Ishikawa (cell line): ENCODE data around the gene EYA2.

ENCODE experiments used
- CEBPB ChIP-seq: IDR thresholded peaks from 2 replicates; pipeline ENCODE4 v1.6.1; 2012
- CREB1 ChIP-seq: IDR thresholded peaks from 2 replicates; pipeline ENCODE4 v1.6.1; 2012; ENCODE audit warnings: low read depth
- EGR1 ChIP-seq: IDR thresholded peaks from 2 replicates; pipeline ENCODE4 v1.6.1; 2012
- EP300 ChIP-seq: IDR thresholded peaks from 2 replicates; pipeline ENCODE4 v1.6.1; 2012; ENCODE audit warnings: borderline replicate concordance
- FOXM1 ChIP-seq: IDR thresholded peaks from 2 replicates; pipeline ENCODE4 v1.6.1; 2012; ENCODE audit warnings: low read depth, borderline replicate concordance
- MAX ChIP-seq: IDR thresholded peaks from 2 replicates; pipeline ENCODE4 v1.6.1; 2012
- NFIC ChIP-seq: IDR thresholded peaks from 2 replicates; pipeline ENCODE4 v1.6.1; 2012
- RAD21 ChIP-seq: IDR thresholded peaks from 2 replicates; pipeline ENCODE4 v1.6.1; 2012; ENCODE audit warnings: low read depth
- REST ChIP-seq: IDR thresholded peaks from 2 replicates; pipeline ENCODE4 v1.6.1; 2012; ENCODE audit warnings: low read depth, mild to moderate bottlenecking
- TAF1 ChIP-seq: IDR thresholded peaks from 2 replicates; pipeline ENCODE4 v1.6.1; 2012; ENCODE audit warnings: low read depth, mild to moderate bottlenecking
- TCF12 ChIP-seq: IDR thresholded peaks from 2 replicates; pipeline ENCODE4 v1.6.1; 2012; ENCODE audit warnings: low read depth
- TEAD4 ChIP-seq: IDR thresholded peaks from 2 replicates; pipeline ENCODE4 v1.6.1; 2012
- USF1 ChIP-seq: IDR thresholded peaks from 2 replicates; pipeline ENCODE4 v1.6.1; 2012
- YY1 ChIP-seq: IDR thresholded peaks from 2 replicates; pipeline ENCODE4 v1.6.1; 2012; ENCODE audit warnings: low read depth
- ZBTB7A ChIP-seq: IDR thresholded peaks from 2 replicates; pipeline ENCODE4 v1.6.1; 2012; ENCODE audit warnings: low read depth

EYA2 gene

GRCh38 chr20:46894971-46895905 is 595 bp downstream of the EYA2 start:
- no peak for TF ChIP-seq MAX
- no peak for TF ChIP-seq EGR1
- TF ChIP-seq FOXM1, result no peak
- TF ChIP-seq RAD21, result no peak
- TF ChIP-seq CREB1, result no peak
- TF ChIP-seq REST, result no peak
- no peak for TF ChIP-seq NFIC
- TF ChIP-seq TEAD4, result no peak
- no peak for TF ChIP-seq TCF12
- TF ChIP-seq ZBTB7A, result no peak
- TF ChIP-seq YY1, result no peak
- TF ChIP-seq TAF1, result no peak
- no peak for TF ChIP-seq EP300
- TF ChIP-seq USF1, result no peak
- no peak for TF ChIP-seq CEBPB

GRCh38 chr20:46895906-46896242 is 1.2 kb downstream of the EYA2 start:
- TF ChIP-seq RAD21 (no peak), YY1 (no peak), TCF12 (no peak), REST (no peak), TEAD4 (no peak), ZBTB7A (no peak), USF1 (no peak), TAF1 (no peak), MAX (no peak), EGR1 (no peak), NFIC (no peak), CREB1 (no peak), EP300 (no peak), CEBPB (no peak), FOXM1 (no peak)

GRCh38 chr20:46897328-46897880 is 2.8 kb downstream of the EYA2 start:
- TF ChIP-seq EP300 (no peak), RAD21 (no peak), EGR1 (no peak), CEBPB (no peak), TCF12 (no peak), ZBTB7A (no peak), TAF1 (no peak)

GRCh38 chr20:46898423-46898822 is 3.8 kb downstream of the EYA2 start:
- TF ChIP-seq ZBTB7A, result no peak
- no peak for TF ChIP-seq TAF1
- no peak for TF ChIP-seq FOXM1
- TF ChIP-seq NFIC, result no peak
- TF ChIP-seq CEBPB, result no peak
- TF ChIP-seq YY1, result no peak
- TF ChIP-seq MAX, result no peak
- no peak for TF ChIP-seq EGR1

- TF ChIP-seq USF1 (no peak), RAD21 (no peak), ZBTB7A (no peak), TCF12 (no peak), EGR1 (no peak), REST (no peak), EP300 (no peak), NFIC (no peak), FOXM1 (no peak), TEAD4 (no peak)
Observed at GRCh38 chr20:46899621-46900020, 5.0 kb downstream of the EYA2 start.
